ENCODE measurements around the gene LY6G6C. TPM values are rescaled to one million over a fixed set of nuclear protein-coding genes. Genes with fewer than 3 reads are reported as not detected.

The LY6G6C gene
- total and polyA plus RNA-seq, 2 of the 13 experiments (the other 11 are each of a cell fraction or from before 2014, with no cell fraction given), result 0.15 TPM; not detected in 1

GRCh38 chr6:31729979-31730630 is 8.6 kb upstream of the LY6G6C start (continued):
- TF ChIP-seq KAT2B (IDR thresholded peaks at IDR 0.05; ENCODE audit: borderline replicate concordance, low read depth, low read length) (no peak), TFAP4 (IDR thresholded peaks at IDR 0.05; ENCODE audit: borderline replicate concordance, low read depth) (no peak), ZNF430 (CRISPR knock-in tag; IDR thresholded peaks at IDR 0.05) (no peak), ZNF761 (CRISPR knock-in tag; conservative IDR thresholded peaks at IDR 0.05) (0 out of 2 replicates have a peak, but pooled peaks have one; percentile 12), SMAD9 (CRISPR knock-in tag; IDR thresholded peaks at IDR 0.05) (no peak), GATAD2A (CRISPR knock-in tag; IDR thresholded peaks at IDR 0.05) (no peak), IKZF4 (CRISPR knock-in tag; IDR thresholded peaks at IDR 0.05; ENCODE audit: borderline replicate concordance, low read depth, not compliant biosample characterization) (no peak), ZNF574 (CRISPR knock-in tag; IDR thresholded peaks at IDR 0.05) (no peak; the same call in 1 of the 2 replicates), PLSCR1 (CRISPR knock-in tag; IDR thresholded peaks at IDR 0.05; ENCODE audit: borderline replicate concordance) (no peak), ZNF432 (CRISPR knock-in tag; IDR thresholded peaks at IDR 0.05; ENCODE audit: borderline replicate concordance) (no peak), ZNF556 (CRISPR knock-in tag; IDR thresholded peaks at IDR 0.05; ENCODE audit: borderline replicate concordance) (no peak), PRPF4 (IDR thresholded peaks at IDR 0.05; ENCODE audit: low read depth, low read length, poor library complexity, severe bottlenecking) (peak; percentile 50), ZNF646 (CRISPR knock-in tag; IDR thresholded peaks at IDR 0.05) (no peak), MEF2D (CRISPR knock-in tag; IDR thresholded peaks at IDR 0.05) (peak; percentile 66; the same call in 1 of the 2 replicates)
- TF ChIP-seq, protein P1, sequence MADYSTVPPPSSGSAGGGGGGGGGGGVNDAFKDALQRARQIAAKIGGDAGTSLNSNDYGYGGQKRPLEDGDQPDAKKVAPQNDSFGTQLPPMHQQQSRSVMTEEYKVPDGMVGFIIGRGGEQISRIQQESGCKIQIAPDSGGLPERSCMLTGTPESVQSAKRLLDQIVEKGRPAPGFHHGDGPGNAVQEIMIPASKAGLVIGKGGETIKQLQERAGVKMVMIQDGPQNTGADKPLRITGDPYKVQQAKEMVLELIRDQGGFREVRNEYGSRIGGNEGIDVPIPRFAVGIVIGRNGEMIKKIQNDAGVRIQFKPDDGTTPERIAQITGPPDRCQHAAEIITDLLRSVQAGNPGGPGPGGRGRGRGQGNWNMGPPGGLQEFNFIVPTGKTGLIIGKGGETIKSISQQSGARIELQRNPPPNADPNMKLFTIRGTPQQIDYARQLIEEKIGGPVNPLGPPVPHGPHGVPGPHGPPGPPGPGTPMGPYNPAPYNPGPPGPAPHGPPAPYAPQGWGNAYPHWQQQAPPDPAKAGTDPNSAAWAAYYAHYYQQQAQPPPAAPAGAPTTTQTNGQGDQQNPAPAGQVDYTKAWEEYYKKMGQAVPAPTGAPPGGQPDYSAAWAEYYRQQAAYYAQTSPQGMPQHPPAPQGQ (CRISPR knock-in tag; IDR thresholded peaks at IDR 0.05; ENCODE audit: borderline replicate concordance), result peak; percentile 74; the same call in 1 of the 2 replicates

Data from HepG2 (cell line).